Panc1 (cell line): ENCODE data around the gene ZNF669.

Source experiments
- POLR2AphosphoS5 ChIP-seq: IDR thresholded peaks from 2 replicates; pipeline ENCODE4 v1.6.1; 2012; ENCODE audit warnings: mild to moderate bottlenecking, low read depth, low read length, moderate library complexity
- TF ChIP-seq, protein P1 (sequence below): fragments of 450-650 bp; IDR thresholded peaks from 2 replicates; pipeline ENCODE4 v1.5.1; 2017; ENCODE audit warnings: mild to moderate bottlenecking
- TF ChIP-seq, protein P2 (sequence below), 2 experiments: IDR thresholded peaks; 2 replicates each; pipeline ENCODE4 v1.6.1; 2011 to 2012; ENCODE audit warnings: low read depth in 2 of 2, control low read depth in 1 of 2, low read length in 1 of 2, mild to moderate bottlenecking in 1 of 2, moderate library complexity in 1 of 2; ENCODE audit not compliant: insufficient read depth in 1 of 2

DNA sequence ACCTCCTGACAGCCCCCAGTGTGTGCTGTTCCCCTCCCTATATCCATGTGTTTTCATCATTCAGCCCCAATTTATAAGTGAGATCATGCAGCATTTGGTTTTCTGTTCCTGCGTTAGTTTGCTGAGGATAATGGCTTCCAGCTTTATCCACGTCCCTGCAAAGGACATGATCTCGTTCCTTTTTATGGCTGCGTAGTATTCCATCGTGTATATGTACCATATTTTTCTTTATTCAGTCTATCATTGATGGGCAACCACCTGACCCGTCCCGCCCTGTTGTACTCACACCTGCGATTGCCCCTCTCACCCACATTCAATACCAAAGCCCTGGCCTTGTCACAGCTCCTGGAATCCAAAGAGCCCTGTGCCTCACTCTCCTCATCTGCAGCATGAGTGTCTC, 19.4 kb downstream of the ZNF669 start:
- TF ChIP-seq, protein P1, sequence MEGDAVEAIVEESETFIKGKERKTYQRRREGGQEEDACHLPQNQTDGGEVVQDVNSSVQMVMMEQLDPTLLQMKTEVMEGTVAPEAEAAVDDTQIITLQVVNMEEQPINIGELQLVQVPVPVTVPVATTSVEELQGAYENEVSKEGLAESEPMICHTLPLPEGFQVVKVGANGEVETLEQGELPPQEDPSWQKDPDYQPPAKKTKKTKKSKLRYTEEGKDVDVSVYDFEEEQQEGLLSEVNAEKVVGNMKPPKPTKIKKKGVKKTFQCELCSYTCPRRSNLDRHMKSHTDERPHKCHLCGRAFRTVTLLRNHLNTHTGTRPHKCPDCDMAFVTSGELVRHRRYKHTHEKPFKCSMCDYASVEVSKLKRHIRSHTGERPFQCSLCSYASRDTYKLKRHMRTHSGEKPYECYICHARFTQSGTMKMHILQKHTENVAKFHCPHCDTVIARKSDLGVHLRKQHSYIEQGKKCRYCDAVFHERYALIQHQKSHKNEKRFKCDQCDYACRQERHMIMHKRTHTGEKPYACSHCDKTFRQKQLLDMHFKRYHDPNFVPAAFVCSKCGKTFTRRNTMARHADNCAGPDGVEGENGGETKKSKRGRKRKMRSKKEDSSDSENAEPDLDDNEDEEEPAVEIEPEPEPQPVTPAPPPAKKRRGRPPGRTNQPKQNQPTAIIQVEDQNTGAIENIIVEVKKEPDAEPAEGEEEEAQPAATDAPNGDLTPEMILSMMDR, result no peak
- TF ChIP-seq POLR2AphosphoS5, result no peak
- TF ChIP-seq, protein P2, sequence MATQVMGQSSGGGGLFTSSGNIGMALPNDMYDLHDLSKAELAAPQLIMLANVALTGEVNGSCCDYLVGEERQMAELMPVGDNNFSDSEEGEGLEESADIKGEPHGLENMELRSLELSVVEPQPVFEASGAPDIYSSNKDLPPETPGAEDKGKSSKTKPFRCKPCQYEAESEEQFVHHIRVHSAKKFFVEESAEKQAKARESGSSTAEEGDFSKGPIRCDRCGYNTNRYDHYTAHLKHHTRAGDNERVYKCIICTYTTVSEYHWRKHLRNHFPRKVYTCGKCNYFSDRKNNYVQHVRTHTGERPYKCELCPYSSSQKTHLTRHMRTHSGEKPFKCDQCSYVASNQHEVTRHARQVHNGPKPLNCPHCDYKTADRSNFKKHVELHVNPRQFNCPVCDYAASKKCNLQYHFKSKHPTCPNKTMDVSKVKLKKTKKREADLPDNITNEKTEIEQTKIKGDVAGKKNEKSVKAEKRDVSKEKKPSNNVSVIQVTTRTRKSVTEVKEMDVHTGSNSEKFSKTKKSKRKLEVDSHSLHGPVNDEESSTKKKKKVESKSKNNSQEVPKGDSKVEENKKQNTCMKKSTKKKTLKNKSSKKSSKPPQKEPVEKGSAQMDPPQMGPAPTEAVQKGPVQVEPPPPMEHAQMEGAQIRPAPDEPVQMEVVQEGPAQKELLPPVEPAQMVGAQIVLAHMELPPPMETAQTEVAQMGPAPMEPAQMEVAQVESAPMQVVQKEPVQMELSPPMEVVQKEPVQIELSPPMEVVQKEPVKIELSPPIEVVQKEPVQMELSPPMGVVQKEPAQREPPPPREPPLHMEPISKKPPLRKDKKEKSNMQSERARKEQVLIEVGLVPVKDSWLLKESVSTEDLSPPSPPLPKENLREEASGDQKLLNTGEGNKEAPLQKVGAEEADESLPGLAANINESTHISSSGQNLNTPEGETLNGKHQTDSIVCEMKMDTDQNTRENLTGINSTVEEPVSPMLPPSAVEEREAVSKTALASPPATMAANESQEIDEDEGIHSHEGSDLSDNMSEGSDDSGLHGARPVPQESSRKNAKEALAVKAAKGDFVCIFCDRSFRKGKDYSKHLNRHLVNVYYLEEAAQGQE (IDR thresholded peaks at IDR 0.05; ENCODE audit: insufficient read depth in 1 of 2, low read depth in 2 of 2, low read length in 1 of 2), result no peak
